ENCODE data around the gene MS4A14.
"Not testable (repeated sequence)": the region's sequence is repeated elsewhere in the genome, so short reads cannot be mapped to it uniquely, and the experiment has no call there.

The MS4A14 gene, protein sequence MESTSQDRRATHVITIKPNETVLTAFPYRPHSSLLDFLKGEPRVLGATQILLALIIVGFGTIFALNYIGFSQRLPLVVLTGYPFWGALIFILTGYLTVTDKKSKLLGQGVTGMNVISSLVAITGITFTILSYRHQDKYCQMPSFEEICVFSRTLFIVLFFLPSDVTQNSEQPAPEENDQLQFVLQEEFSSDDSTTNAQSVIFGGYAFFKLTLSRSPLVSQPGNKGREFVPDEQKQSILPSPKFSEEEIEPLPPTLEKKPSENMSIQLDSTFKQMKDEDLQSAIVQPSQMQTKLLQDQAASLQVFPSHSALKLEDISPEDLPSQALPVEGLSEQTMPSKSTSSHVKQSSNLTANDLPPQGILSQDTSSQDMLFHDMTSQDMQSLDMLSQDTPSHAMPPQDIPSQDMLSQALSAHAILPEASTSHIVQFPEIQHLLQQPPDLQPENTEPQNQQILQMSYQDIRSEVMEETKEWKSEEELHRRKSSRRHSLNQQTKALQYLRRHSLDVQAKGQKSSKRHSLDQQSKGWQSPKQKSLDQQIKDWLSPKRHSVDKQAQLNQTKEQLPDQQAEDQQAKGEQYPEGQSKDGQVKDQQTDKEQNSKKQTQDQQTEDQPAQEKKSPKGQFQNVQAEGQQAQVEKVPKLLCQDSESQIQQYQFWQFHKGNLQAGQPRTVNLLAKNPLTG

DNA sequence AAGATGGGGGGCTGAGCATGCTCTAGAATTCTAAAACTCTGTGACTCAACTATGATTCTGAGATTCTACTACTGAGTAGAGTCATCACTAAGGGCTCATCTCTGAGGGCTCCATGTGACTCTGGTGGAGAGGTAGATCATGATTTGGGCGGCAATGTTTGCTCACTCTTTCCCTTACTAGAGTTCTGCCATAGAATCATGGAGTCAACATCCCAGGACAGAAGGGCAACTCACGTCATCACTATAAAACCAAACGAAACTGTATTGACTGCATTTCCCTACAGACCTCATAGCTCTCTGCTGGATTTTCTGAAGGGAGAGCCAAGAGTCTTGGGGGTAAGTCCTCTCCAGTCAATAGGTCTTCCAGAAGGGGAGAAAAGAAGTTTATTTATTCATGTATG lies at the start of gene MS4A14:
Gene MS4A14, plus strand, starts transcription at position 78 of the 400 bp plus-strand sequence. Its CDS starts 120 bp downstream, at position 198.
- DNase-seq (ENCODE audit: low read depth), result no peak

DNA sequence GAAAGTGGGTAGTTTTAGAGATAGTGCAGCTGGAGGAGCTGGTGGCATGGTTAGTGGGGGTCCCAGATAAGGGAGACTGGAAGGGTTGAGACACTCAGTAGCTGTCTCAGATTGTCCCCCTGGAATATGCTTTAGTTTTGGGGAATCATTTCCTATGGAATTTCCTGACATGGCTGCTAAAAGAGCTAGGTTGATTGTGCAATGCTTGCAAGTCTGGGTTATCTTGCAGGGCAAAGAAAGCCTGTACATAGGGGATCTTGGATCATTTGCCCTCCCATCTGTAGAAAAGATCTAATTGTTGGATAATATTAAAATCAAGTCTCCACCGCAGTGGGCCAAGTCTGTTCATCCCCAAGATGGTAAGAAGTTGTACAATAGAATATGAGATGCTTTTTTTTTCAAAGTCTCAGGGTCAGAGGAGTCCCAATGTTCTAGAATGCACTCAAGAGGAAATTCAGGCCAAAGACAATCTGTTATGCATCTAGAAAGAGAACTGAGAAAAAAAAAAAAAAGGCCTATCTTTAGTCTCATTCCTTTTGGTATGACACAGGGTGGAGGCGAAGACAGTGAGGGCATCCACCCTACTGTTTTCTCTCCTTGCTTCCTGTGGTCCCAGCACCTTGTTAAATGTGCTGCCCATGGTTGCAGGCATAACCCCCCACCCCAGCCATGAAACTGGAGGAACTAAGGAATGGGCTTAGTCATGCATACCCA lies 49.0 kb upstream of the MS4A14 start:
- DNase-seq (ENCODE audit: low read depth), result no peak

DNA sequence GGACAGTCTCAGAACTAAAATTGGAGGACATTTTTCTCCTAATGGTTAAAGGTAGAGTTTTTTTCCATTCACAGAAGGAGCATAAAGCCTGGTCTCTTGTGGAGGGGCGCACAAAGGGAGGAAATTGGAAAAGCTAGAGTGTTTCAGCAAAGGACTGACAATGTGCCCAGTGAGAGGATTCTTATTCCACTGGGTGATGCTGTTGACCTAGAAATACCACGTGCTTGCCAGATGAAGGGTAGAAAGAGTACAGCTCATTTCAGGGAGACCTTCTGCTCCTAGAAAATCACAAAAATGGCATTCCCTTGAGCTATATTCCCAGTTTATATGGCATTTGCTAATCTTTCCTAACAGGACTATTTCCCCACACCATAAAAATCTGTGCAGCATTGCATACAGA lies 48.1 kb upstream of the MS4A14 start:
- no peak for DNase-seq (ENCODE audit: low read depth)

DNA sequence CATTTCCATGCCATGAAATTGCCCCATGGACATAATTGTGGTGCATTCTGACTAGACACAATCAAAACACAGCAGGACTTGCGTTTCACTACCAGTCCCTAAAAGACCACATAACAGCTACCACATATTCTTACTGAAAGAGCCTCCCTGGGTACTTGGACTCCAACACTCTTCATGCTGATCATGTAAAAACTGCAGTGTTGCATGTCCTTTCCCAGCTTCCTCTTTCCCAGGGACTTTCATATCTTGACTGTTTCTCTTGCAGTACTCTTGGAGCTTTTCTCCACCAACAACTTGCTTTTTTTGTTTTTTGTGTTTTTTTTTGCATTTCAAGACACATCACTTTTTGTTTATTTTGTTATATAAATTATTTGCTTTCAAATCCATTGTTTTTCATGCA lies 46.3 kb upstream of the MS4A14 start:
- DNase-seq (ENCODE audit: low read depth), result no peak

DNA sequence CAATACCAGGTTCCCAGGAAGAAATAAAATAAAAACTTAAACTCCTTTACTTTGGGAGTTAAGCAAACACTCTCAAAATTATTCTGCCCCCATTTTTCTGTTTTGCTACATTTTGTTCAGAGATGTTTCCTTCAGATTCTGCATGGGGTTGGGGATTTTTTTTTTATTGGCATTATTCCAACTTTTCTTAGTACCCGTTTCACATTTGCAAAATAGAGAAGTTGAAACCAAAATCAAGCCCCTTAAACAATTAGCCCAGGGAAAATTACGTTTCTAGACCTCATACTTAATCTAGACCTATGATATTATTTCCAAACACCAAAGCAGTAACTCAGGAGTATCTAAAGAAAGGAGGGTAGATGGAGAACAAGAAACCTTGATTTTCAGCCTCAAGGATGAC lies 38.5 kb upstream of the MS4A14 start:
- DNase-seq (ENCODE audit: low read depth), result no peak

DNA sequence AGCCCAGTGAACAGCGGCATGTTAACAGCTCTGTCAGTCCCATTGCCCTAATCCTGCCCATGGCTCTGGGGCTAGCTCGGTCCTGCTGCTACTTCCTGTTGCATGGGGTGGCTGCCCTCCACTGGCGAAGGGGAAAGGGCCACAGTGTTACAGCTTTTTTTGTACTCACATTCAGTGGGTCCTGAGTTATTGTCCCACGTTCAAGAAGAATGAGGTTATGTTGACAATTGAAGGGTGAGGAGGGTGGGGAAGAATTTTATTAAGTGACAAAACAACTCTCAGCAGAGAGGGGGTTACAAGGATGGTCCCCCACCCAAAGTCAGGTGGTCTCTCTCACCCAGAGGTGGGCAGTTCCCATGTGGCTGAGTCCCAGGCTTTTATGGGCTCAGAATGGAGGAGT lies 35.6 kb upstream of the MS4A14 start:
- DNase-seq (ENCODE audit: low read depth), result no peak

DNA sequence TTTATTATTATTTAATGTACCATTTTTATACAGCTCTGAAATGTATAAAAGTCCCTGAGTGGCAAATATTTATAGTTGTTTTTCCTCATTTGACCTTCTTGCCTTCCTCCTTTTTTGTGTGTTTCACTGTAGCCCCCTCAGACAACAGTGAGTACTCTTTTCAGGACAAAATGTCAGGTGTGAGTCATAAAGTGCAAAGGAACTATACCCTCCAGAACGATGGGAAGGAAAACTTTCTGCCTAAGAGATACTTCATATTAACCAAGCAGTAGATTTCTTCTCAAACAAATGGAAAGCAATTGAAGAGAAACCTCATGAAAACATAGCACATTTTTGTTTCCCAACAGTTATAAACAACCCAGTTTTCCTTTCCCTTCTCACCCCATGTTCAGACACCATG lies 34.0 kb upstream of the MS4A14 start:
- no peak for DNase-seq (ENCODE audit: low read depth)

DNA sequence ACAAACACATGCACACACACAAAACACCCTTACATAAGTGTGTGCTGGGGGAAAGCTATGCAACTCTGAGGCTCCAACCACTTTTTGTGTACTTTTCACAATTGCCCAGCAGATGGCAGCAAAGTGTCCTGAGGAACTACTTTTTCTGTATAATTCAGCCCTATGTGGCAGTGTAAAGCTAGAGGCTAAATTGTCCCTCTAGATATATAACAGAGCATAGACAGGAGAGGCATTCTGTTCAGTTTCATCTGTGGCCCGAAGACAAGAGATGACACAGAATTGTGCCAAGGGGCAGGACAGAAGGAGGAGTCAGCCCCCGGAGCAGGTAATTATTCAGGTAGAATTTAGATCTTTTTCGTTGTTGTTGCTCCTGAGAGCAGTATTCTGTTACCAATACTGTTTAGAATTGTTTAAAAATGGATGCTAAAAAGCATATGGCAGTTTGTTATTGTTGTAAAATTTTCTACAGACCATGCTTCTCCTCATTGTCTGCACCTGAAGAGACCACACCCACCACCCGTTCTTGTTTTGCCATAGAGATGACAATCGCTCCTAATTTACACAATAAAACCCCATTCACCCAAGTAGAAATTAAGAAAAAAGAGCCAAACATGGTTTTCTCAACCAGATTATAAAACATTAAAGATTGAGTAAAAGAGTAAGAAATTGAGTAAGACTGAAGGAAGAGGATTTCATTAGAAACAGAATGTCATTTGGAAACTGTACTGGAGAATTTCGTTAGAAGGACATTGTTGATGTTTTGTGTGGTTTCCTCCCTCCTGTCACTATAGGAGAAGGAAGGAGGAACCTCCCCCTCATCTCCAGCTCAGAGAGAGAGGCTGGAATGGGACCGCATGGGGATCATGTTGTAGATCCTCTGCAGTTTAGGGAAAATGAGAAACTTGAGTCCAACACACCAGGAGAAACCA lies 32.5 kb upstream of the MS4A14 start:
- DNase-seq (ENCODE audit: low read depth), result peak; percentile 6

DNA sequence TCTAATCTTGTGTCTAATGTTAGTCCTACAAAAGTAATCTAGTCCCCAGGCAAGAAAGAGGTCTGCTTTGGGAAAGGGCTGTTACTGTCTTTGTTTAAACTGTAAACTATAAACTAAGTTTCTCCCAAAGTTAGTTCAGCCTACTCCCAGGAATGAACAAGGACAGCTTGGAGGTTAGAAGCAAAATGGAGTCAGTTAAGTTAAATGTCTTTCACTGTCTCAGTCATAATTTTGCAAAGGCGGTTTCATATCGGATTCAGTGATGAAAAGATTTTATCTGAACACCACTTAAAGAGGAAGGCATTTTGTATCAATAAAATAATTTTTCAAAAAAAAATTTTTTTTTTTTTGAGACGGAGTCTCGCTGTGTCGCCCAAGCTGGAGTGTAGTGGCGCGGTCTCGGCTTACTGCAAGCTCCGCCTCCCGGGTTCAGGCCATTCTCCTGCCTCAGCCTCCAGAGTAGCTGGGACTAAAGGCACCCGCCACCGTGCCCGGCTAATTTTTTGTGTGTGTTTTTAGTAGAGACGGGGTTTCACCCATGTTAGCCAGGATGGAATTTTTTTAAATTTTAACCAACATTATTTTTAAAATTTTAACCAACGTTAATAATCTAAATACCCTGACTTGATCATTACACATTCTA lies 29.9 kb upstream of the MS4A14 start:
- DNase-seq (ENCODE audit: low read depth), result not testable (repeated sequence)

DNA sequence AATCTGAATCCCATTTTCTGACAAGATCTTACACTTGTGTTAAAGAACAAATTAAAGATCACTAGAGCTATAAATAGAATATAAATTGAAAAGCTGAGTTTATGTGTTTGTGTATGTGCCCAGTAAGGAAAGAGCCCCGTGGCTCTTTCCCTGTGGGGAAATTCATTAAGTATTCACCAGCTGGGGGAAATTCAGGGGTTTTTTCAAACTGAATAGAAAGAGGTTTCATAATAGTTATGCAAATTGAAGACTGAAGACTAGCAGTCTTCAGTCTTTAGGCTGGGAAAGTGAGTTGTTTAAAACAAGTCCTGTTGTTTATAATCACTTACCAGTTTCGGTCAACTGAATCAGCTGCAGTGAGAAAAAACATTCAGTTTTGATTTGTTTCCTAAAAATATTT lies 29.2 kb upstream of the MS4A14 start:
- DNase-seq (ENCODE audit: low read depth), result no peak

DNA sequence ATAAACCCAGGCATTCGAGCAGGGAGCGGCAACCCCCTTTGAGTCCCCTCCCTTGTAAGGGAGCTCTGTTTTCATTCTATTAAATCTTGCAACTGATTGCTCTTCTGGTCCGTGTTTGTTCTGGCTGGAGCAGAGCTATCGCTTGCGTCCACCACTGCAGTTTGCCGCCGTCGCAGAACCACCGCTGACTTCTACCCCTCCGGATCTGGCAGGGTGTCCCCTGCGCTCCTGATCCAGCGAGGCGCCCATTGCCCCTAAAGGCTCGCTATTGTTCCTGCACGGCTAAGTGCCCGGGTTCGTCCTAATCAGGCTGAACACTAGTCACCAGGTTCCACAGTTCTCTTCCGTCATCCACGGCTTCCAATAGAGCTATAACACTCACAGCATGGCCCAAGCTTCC lies 28.4 kb upstream of the MS4A14 start:
- no peak for DNase-seq (ENCODE audit: low read depth)

DNA sequence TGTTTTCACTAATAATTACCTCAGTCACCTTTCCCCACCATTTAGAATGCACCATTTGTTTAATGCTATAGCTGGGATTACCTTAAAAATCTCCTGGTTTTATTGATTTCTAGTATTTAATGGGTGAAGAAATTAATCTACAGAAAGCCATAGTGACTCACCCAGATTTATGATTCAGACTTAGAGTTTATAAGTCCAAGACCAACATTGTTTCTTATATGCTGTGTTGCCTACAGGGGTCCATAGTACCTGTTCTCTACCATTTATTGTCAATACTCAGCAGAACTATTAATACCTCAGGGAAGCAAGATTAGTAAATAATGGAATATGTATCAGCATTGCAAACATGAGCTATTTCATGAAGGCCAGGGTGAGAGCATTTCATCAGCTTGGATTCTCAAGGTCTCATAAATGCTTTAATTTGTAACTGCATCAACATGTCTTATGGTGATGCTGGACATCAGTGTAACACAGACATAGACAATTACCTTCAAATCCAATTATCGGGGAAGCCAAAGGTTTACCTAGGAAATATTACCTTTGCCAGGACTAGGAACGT lies 25.9 kb upstream of the MS4A14 start:
- no peak for DNase-seq (ENCODE audit: low read depth)

DNA sequence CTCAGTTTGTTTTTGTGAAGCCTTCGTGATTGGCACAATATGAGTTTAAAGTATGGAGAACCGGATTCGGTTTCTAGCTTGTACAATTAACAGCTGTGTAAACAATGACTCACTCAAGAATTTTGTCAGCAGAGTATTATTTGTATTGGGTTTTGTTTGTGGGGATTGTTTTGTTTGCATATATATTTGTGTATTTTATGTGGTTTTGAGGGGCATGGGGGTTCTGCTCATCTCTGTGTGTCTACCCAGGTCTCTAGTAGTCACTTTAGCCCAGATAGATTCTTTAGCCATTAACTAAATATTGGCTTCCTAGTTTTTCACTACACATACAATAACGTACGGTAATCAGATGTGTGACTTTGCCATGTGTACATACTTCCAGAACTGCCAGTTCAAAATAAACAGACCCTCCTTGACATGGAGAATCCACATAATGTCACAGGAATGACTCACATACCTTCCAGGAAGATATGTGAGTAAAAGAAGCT lies 25.4 kb upstream of the MS4A14 start:
- no peak for DNase-seq (ENCODE audit: low read depth)

DNA sequence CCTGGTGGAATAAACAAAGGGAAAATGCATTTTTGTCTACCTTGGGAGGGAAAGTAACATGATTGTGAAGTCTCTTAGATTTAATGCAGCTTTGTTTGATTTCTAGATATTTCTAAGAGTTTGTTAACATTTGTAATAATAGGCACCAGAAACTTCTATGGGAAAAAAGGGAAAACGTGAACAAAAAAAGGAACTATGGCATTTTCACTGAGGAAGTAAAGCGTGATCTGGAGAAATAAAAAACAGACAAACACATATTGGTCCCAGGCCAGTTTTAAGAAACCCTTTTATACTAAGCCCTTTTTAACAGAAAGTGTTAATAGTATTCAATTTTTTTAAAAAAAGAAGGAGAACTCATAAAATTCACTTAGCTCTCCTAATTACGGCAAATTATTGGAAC lies 24.9 kb upstream of the MS4A14 start:
- DNase-seq (ENCODE audit: low read depth), result no peak

DNA sequence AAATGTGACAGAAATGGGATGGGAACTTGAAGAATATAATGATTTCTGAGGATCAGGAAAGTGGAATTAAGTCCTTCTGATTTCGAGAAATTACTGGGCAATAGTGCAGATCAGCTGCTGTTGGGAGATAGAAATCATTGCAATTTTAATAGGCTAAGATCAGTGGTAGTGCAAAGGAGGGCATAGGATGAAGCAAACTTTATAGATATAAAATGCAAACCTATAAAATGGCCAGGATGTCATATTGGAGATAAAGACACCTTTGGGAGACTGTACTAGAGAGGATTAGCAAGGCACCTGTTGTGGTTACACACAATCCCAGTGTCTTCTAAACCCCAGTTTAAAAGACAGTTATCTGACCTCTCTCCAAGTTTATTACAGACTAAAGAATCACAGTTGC lies 24.4 kb upstream of the MS4A14 start:
- DNase-seq (ENCODE audit: low read depth), result no peak

DNA sequence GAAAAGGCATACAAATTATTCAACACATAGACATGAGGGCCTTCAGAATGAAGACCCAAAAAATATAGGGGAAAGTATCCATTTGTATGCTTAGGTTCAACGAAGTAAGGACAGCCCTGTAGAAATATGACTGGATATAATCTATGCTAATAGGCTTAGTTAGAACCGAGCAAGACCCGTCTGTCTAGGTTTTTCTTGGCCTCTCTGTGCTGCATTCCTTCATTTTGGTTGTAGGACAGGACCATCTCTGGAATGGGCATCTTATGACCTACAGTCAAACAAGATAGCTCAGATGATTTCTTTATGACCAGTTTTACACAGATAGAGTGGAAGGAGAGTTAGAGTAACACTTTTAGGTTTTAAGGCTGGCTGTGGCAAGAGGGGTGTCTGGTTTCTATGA lies 23.5 kb upstream of the MS4A14 start:
- DNase-seq (ENCODE audit: low read depth), result no peak

DNA sequence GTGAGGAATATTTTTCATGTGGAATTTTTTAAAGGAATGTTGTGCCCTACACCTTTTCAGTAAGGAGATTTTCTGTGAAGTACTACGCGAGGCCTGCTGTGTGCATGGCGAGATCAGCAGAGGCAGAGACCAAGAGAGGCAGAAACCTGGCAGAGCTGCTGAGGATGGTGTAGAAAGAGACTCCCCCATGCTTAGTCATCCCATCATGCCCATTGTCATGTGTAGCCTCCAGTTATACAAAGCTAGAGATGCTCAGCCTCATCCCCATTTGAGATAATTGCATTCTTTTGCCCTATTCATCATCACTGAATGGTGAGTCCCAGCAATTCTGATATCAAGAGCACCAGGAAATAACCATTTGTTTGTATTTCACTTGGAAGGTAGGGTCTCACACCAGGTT lies 20.9 kb upstream of the MS4A14 start:
- DNase-seq (ENCODE audit: low read depth), result no peak

DNA sequence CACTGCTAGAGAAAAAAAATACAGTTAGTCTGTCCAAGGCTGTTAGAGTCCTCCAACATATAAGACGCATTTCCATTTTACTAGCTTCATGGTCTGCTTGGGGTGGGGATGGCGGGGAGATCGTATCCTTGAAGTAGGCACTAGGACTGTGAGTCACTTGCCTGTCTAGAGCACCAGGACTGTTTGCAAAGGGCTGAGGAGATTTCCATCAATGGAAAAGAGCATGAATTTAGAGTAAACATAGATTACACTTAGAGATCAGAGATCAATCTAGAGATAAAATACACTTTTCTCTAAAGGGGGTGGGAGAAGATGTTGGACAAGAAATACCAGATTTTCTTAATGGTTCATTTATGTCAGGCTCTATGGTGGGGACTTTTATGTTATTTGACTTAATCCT lies 19.7 kb upstream of the MS4A14 start:
- DNase-seq (ENCODE audit: low read depth), result no peak

DNA sequence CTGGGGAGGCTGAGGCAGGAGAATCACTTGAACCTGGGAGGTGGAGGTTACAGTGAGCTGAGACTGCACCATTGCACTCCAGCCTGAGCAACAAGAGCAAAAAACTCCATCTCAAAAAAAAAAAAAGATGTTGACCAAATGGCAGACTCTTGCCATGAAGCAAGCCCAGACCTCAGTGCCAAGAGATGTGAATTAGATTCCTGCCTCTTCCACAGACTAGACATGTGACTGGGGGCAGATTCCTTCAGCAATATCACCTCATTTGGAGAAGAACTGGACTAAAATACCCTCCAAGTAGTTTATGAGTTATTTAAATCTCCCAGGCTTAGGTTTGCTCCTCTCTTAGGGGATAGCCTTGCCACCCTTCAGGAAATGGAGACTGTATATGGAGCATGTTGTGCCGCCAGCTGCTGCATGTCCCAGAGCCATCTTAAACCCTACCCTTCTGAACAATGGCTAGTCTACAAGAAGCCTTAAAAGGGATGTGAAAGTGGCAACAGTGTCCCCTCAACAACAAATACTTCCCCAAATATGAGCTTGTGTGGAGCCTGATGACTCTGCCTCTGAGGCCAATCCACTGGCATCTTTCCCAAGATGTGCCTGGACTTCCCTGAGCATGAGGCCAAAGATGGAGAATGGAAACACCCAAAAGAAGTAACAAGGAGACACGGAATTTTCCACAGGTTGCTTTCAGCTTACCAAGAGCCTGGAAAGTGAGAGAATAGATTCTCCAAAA lies 18.7 kb upstream of the MS4A14 start:
- no peak for DNase-seq (ENCODE audit: low read depth)

DNA sequence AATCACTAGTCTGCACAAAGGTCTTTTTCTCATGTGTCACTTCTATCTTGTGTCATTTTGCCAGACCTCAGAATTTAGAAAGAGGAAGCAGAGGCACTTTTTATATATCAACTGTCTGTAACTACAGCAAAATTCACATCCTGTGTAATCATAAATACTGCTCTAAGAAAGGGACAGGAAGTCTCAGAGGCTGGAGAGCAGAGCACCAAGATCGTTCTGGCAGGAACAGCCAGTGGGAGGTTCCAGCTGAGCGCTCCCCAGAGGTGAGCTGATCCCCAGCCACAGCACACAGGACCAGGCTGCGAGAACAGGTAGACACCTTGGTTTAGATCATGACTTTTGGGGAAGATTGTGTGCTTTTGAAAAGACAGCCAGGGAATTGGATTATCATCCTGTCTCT lies 17.9 kb upstream of the MS4A14 start, which contains the start of gene MS4A7:
Gene MS4A7, plus strand, starts transcription at position 179 of the 400 bp plus-strand sequence. CDS start 4,610 bp downstream, outside the sequence.
- DNase-seq (ENCODE audit: low read depth), result no peak
